RWPE2 (cell line): ENCODE data around the gene ARSG.
"Not testable (repeated sequence)": the region's sequence is repeated elsewhere in the genome, so short reads cannot be mapped to it uniquely, and the experiment has no call there.

Source experiments
- ATAC-seq: fragments of 200-7000 bp; cut with Tn5 transposase; 3 replicates; pipeline ENCODE4 v1.9.1; 2021; ENCODE audit warnings: low read depth
- DNase-seq: peaks from one replicate; pipeline ENCODE4 v3.0.0-alpha.2; 2020; ENCODE audit warnings: low spot score
- H3K27ac ChIP-seq: fragments of 450-650 bp; 2 replicates; pipeline ENCODE4 v1.5.1; 2017; ENCODE audit warnings: mild to moderate bottlenecking; ENCODE audit not compliant: poor library complexity, severe bottlenecking
- H3K27me3 ChIP-seq: fragments of 250-450 bp; sonication (Bioruptor Pico); 2 replicates; pipeline ENCODE4 v1.5.1; 2021; ENCODE audit warnings: mild to moderate bottlenecking, moderate library complexity; ENCODE audit not compliant: insufficient read depth, poor library complexity, severe bottlenecking
- H3K36me3 ChIP-seq: fragments of 250-450 bp; sonication (Bioruptor Pico); 2 replicates; pipeline ENCODE4 v1.5.1; 2020; ENCODE audit warnings: low read depth, mild to moderate bottlenecking, moderate library complexity
- H3K4me1 ChIP-seq: fragments of 250-450 bp; sonication (Bioruptor Pico); 2 replicates; pipeline ENCODE4 v1.5.1; 2021; ENCODE audit warnings: mild to moderate bottlenecking, moderate library complexity; ENCODE audit not compliant: insufficient read depth, poor library complexity, severe bottlenecking
- H3K4me3 ChIP-seq: fragments of 250-450 bp; sonication (Bioruptor Pico); 2 replicates; pipeline ENCODE4 v1.5.1; 2021; ENCODE audit warnings: mild to moderate bottlenecking, moderate library complexity; ENCODE audit not compliant: severe bottlenecking
- H3K9me3 ChIP-seq: fragments of 250-450 bp; sonication (Bioruptor Pico); 2 replicates; pipeline ENCODE4 v1.5.1; 2021; ENCODE audit warnings: mild to moderate bottlenecking, moderate library complexity; ENCODE audit not compliant: severe bottlenecking
- CTCF ChIP-seq: fragments of 450-650 bp; IDR thresholded peaks from one replicate; pipeline ENCODE4 v1.5.1; 2017; ENCODE audit warnings: mild to moderate bottlenecking, moderate library complexity; ENCODE audit not compliant: poor library complexity, severe bottlenecking

The ARSG gene

GRCh38 chr17:68368387-68368786, 77.1 kb downstream of the ARSG start:
- Histone ChIP-seq H3K9me3 (no peaks in the 10 kb centered on the region), H3K36me3 (no peaks in the 10 kb centered on the region), H3K27ac (no peak overlapping the region), H3K4me3 (no peak overlapping the region), H3K4me1 (no peaks in the 10 kb centered on the region), H3K27me3 (no peaks in the 10 kb centered on the region)
- no peak for ATAC-seq
- no peak for TF ChIP-seq CTCF
- DNase-seq = no peak

GRCh38 chr17:68375566-68375965, 84.3 kb downstream of the ARSG start:
- Histone ChIP-seq H3K4me3 (no peak overlapping the region), H3K9me3 (no peaks in the 10 kb centered on the region), H3K27me3 (no peaks in the 10 kb centered on the region), H3K36me3 (no peaks in the 10 kb centered on the region), H3K4me1 (peaks cover 6% of the 10 kb centered on the region), H3K27ac (no peak overlapping the region)
- no peak for DNase-seq
- no peak for ATAC-seq
- TF ChIP-seq CTCF = no peak

- H3K27ac ChIP-seq, H3K27me3 ChIP-seq, H3K36me3 ChIP-seq, H3K9me3 ChIP-seq, ATAC-seq, H3K4me1 ChIP-seq, H3K4me3 ChIP-seq, DNase-seq: not testable (repeated sequence)
Observed at GRCh38 chr17:68376178-68376577, 84.9 kb downstream of the ARSG start.

- no peak for TF ChIP-seq CTCF
- no peak for ATAC-seq
- H3K36me3 ChIP-seq = no peaks in the 10 kb centered on the region
- H3K27me3 ChIP-seq = no peaks in the 10 kb centered on the region
- no peak overlapping the region for H3K27ac ChIP-seq
- no peak overlapping the region for H3K4me3 ChIP-seq
- no peak for DNase-seq
- peaks cover 6% of the 10 kb centered on the region for H3K4me1 ChIP-seq
- H3K9me3 ChIP-seq = no peaks in the 10 kb centered on the region
Observed at GRCh38 chr17:68377771-68378267, 86.5 kb downstream of the ARSG start.

- ATAC-seq (peak; percentile 80), DNase-seq (no peak)
- no peaks in the 10 kb centered on the region for H3K9me3 ChIP-seq
- peak overlapping the region; percentile 1 for H3K27ac ChIP-seq
- H3K4me1 ChIP-seq = peaks cover 6% of the 10 kb centered on the region
- H3K27me3 ChIP-seq = no peaks in the 10 kb centered on the region
- H3K4me3 ChIP-seq = no peak overlapping the region
- H3K36me3 ChIP-seq = no peaks in the 10 kb centered on the region
- no peak for TF ChIP-seq CTCF
Observed at GRCh38 chr17:68378268-68379176, 87.2 kb downstream of the ARSG start.
